Transverse colon (tissue), 4 donors: ENCODE results near the gene PIMREG. TPM values are rescaled to one million over a fixed set of nuclear protein-coding genes. Genes with fewer than 3 reads are reported as not detected.

Experiments used
- DNase-seq: peaks from one replicate; pipeline ENCODE4 v3.0.0-alpha.2; 2019
- H3K27ac ChIP-seq, 4 donors: fragments of 200-600 bp; sonication (generic); 2 replicates each; pipeline ENCODE4 v1.5.1; 2016 to 2018; ENCODE audit warnings: inconsistent platforms in 4 of 4
- H3K27me3 ChIP-seq: fragments of 200-600 bp; sonication (generic); 2 replicates; pipeline ENCODE4 v1.5.1; 2017; ENCODE audit warnings: inconsistent platforms
- H3K36me3 ChIP-seq, 4 donors: fragments of 200-600 bp; sonication (generic); 2 replicates each; pipeline ENCODE4 v1.5.1; 2017 to 2019; ENCODE audit warnings: inconsistent platforms in 4 of 4
- H3K4me1 ChIP-seq, 4 donors: fragments of 200-600 bp; sonication (generic); 2 replicates each; pipeline ENCODE4 v1.5.1; 2017 to 2020; ENCODE audit warnings: inconsistent platforms in 4 of 4
- H3K4me3 ChIP-seq, 4 donors: fragments of 200-600 bp; sonication (generic); 1 replicate in 1 of 4; 2 replicates in 3 of 4; pipeline versions ENCODE4 v1.5.1 to v1.6.1; 2017 to 2019; ENCODE audit warnings: inconsistent platforms in 4 of 4
- H3K9me3 ChIP-seq, 2 donors: fragments of 200-600 bp; sonication (generic); 2 replicates each; pipeline ENCODE4 v1.5.1; 2017 to 2019; ENCODE audit warnings: inconsistent platforms in 2 of 2
- CTCF ChIP-seq, 5 experiments: fragments of 200-600 bp in 3 of 5; fragments of 450-650 bp in 2 of 5; sonication (generic) in 3 of 5; IDR thresholded peaks; 1 replicate in 2 of 5; 2 replicates in 3 of 5; pipeline ENCODE4 v1.5.1; 2016 to 2017; ENCODE audit warnings: antibody characterized with exemption in 5 of 5, inconsistent platforms in 3 of 5, mild to moderate bottlenecking in 2 of 5, moderate library complexity in 1 of 5
- EP300 ChIP-seq: sonication (generic); formaldehyde crosslinking; IDR thresholded peaks from one replicate; pipeline ENCODE4 v1.6.1; 2017; ENCODE audit warnings: antibody characterized with exemption, low read depth
- POLR2A ChIP-seq: fragments of 450-650 bp; IDR thresholded peaks from one replicate; pipeline ENCODE4 v1.6.1; 2016; ENCODE audit warnings: antibody characterized with exemption, mild to moderate bottlenecking, moderate library complexity
- POLR2AphosphoS5 ChIP-seq, 3 donors: sonication (generic); formaldehyde crosslinking; IDR thresholded peaks; one replicate each; pipeline ENCODE4 v1.6.1; 2016; ENCODE audit warnings: antibody characterized with exemption in 3 of 3
- WGBS, 2 donors: methylation state at CpG; one replicate each; pipeline ENCODE4 v1.1.5; 2018; ENCODE audit warnings: low coverage in 1 of 2; 5-methylcytosine and 5-hydroxymethylcytosine counted together
- in situ Hi-C, 4 donors: fragments of 200-750 bp; cut with MboI; loops; one replicate each; pipeline versions ENCODE4 v1.15.0 to v1.15.1; 2017; ENCODE audit warnings: low sequenced_read_pairs in 3 of 4, low pct_ligation_motif_present in 1 of 4, low pct_unique_long_range_greater_than_20kb in 1 of 4
- intact Hi-C: fragments of 100-400 bp; cut with DNase I; formaldehyde crosslinking; loops from one replicate; pipeline ENCODE4 v1.15.1; 2023; ENCODE audit warnings: low total_unique reads
- total RNA-seq, 4 donors: library from RNA; depleted of rRNA; stranded (reverse); fragments of >200 nt; gene quantifications; one replicate each; pipeline ENCODE4 v1.1.0, GENCODE V29; 2016

PIMREG gene
- total RNA-seq, 4 donors from 2014 or later = 0.41 to 8.4 (median 0.79) TPM; not detected in 1

DNA sequence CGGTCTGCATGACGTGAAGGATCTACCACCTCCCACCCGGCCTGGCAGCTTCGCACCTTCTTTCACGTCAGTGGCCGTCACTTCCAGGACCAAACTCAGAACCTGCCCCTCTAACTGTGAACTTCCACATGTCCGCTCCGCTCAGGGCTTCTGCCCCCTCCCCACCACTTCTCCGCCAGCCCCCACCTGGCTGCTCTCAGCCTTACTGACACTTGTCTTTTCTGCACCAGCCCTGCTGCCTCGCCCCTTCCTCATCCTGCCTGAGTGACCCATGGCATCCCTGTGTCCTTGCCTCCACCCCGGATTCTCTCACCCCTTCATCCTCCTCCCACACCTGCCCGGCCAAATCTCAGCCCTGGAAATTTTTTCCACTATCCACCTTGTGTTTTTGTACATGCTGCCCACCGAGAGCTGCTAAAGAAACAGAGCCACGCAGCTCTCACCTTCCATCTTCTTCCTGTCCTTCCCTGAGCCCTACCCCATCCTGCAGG lies 14.2 kb downstream of the PIMREG start:
- no peaks in the 10 kb centered on the region for H3K36me3 ChIP-seq
- in situ Hi-C loops (loop anchor here in 3 of 4 donors (25.0 kb wide), 1 partner anchor 179 kb away; the partner anchor contains the start of genes KIAA0753 (in 3 of the 3) and TXNDC17 (in 3 of the 3)), intact Hi-C loops (no loop called here)
- H3K9me3 ChIP-seq = no peaks in the 10 kb centered on the region
- TF ChIP-seq POLR2A = no peak
- TF ChIP-seq POLR2AphosphoS5 (IDR thresholded peaks at IDR 0.05) = no peak
- TF ChIP-seq CTCF (IDR thresholded peaks at IDR 0.05) = no peak
- no peak for TF ChIP-seq EP300
- no peak overlapping the region for H3K4me3 ChIP-seq
- peaks cover 0 to 21% (median 16%) of the 10 kb centered on the region in 4 donors for H3K4me1 ChIP-seq
- peaks cover 5% of the 10 kb centered on the region for H3K27me3 ChIP-seq
- 76 to 81% methylated on average over 9 to 14 of the region's 14 CpGs for WGBS, 2 donors
- DNase-seq = no peak
- H3K27ac ChIP-seq = peak overlapping the region in 2 of 4 donors; percentile 53 to 65

GRCh38 chr17:6460531-6461161 lies 16.4 kb downstream of the PIMREG start:
- in situ Hi-C loops (loop anchor here in 3 of 4 donors (25.0 kb wide), 1 partner anchor 177 kb away; the partner anchor contains the start of genes KIAA0753 (in 3 of the 3) and TXNDC17 (in 3 of the 3)), intact Hi-C loops (no loop called here)
- Histone ChIP-seq H3K9me3 (no peaks in the 10 kb centered on the region), H3K36me3 (no peaks in the 10 kb centered on the region), H3K27me3 (no peaks in the 10 kb centered on the region), H3K4me3 (no peak overlapping the region), H3K4me1 (peaks cover 0 to 14% (median 13%) of the 10 kb centered on the region in 4 donors), H3K27ac (no peak overlapping the region)
- TF ChIP-seq EP300 (no peak), POLR2AphosphoS5 (IDR thresholded peaks at IDR 0.05) (no peak), CTCF (IDR thresholded peaks at IDR 0.05) (no peak), POLR2A (no peak)
- 82 to 86% methylated on average over 1 to 9 of the region's 9 CpGs for WGBS, 2 donors
- DNase-seq = no peak

- in situ Hi-C loops = loop anchor here in 3 of 4 donors (25.0 kb wide), 1 partner anchor 176 kb away; the partner anchor contains the start of genes KIAA0753 (in 3 of the 3) and TXNDC17 (in 3 of the 3)
- 92% methylated on average over 12 of the region's 14 CpGs; no CpG with 5 or more reads in 1 of the 2 donors for WGBS, 2 donors
- H3K4me3 ChIP-seq = no peak overlapping the region
- DNase-seq = no peak
- TF ChIP-seq POLR2A = no peak
- no peak for TF ChIP-seq EP300
- no peak for TF ChIP-seq POLR2AphosphoS5 (IDR thresholded peaks at IDR 0.05)
- TF ChIP-seq CTCF (IDR thresholded peaks at IDR 0.05) = no peak
- no peaks in the 10 kb centered on the region for H3K9me3 ChIP-seq
- no peak overlapping the region for H3K27ac ChIP-seq
- intact Hi-C loops = no loop called here
- peaks cover 0 to 14% (median 13%) of the 10 kb centered on the region in 4 donors for H3K4me1 ChIP-seq
- H3K27me3 ChIP-seq = no peaks in the 10 kb centered on the region
- no peaks in the 10 kb centered on the region for H3K36me3 ChIP-seq
These were observed 17.0 kb downstream of the PIMREG start for GRCh38 chr17:6461246-6461645.

DNA sequence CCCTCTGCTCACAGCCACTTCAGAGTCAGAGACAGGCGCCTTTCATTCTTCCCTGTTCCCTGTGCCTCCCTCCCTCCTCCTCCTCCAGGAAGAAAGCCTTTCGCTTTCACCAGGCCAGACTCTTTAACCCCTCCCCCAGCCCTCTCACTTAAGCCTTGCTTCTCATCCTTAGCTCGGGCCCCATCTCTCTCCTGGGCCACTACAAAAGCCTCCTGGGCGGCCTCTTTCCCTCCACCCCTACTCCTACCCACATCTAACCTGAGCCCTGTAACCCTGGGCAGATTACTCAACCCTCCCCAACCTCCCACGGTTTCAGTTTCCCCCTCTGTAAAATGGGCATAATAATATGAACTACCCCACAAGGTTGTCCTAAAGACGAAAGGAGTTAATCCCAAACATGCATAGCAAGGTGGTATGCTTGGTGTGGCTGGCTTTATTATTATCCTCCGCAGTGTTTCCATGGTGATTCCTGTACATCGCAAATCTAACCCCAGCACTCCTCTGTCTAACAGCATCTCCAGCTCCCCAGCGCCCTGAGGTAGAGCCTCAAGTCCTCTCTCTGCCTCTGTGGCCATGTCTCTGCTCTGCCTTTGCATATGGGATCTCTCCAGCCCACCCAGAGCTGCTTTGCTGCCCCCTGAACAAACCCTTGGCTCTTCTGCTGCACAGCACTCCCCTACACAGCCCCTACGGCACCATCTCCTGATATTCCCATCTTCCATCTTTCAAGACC lies 17.7 kb downstream of the PIMREG start:
- 71 to 83% methylated on average over 9 to 10 of the region's 10 CpGs for WGBS, 2 donors
- Histone ChIP-seq H3K27me3 (no peaks in the 10 kb centered on the region), H3K9me3 (no peaks in the 10 kb centered on the region), H3K36me3 (no peaks in the 10 kb centered on the region), H3K4me1 (peaks cover 0 to 14% (median 11%) of the 10 kb centered on the region in 4 donors), H3K27ac (no peak overlapping the region), H3K4me3 (no peak overlapping the region)
- no peak for DNase-seq
- intact Hi-C loops = no loop called here
- TF ChIP-seq EP300 (no peak), POLR2A (no peak), POLR2AphosphoS5 (IDR thresholded peaks at IDR 0.05) (no peak), CTCF (IDR thresholded peaks at IDR 0.05) (no peak)
- in situ Hi-C loops = loop anchor here in 3 of 4 donors (25.0 kb wide), 1 partner anchor 175 kb away; the partner anchor contains the start of genes KIAA0753 (in 3 of the 3) and TXNDC17 (in 3 of the 3)
